ENCODE results near the gene LONRF2. TPM values are rescaled to one million over a fixed set of nuclear protein-coding genes. Genes with fewer than 3 reads are reported as not detected.

Gene LONRF2
- total RNA-seq, 1 experiment from 2014 or later: 3.5 TPM

DNA sequence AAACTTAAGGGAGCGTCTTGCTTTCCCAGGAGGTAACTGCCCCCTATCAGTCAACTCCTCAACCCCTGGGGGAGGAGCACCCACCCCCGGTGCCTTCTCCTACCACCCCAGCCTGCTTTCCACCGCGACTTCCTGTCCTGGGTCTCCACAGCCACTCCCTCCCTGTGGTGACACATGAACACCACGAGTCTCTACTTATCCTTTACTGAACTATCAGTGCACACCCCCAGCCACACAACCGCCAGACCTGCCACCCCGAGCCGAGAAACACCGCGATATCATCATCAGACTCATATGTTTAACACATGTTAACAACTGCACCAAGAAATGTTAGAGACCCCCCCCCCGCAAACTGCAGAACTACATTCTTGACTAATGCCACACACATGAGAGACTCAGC is 43.3 kb downstream of the LONRF2 start:
- no peak overlapping the region for H3K27ac ChIP-seq (ENCODE audit: low read depth, low read length, poor library complexity, severe bottlenecking)
- CTCF ChIA-PET: no interaction called here
- H3K4me1 ChIP-seq (ENCODE audit: insufficient read depth, low read length, poor library complexity, severe bottlenecking): peaks cover 17% of the 10 kb centered on the region
- intact Hi-C loops (cut with micrococcal nuclease; ENCODE audit: unreplicated experiment): no loop called here
- TF ChIP-seq, protein P1, sequence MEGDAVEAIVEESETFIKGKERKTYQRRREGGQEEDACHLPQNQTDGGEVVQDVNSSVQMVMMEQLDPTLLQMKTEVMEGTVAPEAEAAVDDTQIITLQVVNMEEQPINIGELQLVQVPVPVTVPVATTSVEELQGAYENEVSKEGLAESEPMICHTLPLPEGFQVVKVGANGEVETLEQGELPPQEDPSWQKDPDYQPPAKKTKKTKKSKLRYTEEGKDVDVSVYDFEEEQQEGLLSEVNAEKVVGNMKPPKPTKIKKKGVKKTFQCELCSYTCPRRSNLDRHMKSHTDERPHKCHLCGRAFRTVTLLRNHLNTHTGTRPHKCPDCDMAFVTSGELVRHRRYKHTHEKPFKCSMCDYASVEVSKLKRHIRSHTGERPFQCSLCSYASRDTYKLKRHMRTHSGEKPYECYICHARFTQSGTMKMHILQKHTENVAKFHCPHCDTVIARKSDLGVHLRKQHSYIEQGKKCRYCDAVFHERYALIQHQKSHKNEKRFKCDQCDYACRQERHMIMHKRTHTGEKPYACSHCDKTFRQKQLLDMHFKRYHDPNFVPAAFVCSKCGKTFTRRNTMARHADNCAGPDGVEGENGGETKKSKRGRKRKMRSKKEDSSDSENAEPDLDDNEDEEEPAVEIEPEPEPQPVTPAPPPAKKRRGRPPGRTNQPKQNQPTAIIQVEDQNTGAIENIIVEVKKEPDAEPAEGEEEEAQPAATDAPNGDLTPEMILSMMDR (conservative IDR thresholded peaks at IDR 0.05; ENCODE audit: low read depth, low read length): no peak
- no peak for TF ChIP-seq EZH2 (IDR thresholded peaks at IDR 0.05; ENCODE audit: borderline replicate concordance, low read depth, low read length, poor library complexity, severe bottlenecking)
- no peak for DNase-seq (ENCODE audit: low spot score)
- H3K9me3 ChIP-seq (ENCODE audit: low read depth, low read length, poor library complexity, severe bottlenecking): no peaks in the 10 kb centered on the region
- BruUV-seq (replicated peaks): no TSS peak
- H3K36me3 ChIP-seq (ENCODE audit: insufficient read depth, low read length, poor library complexity, severe bottlenecking): no peaks in the 10 kb centered on the region
- POLR2A ChIA-PET (ENCODE audit: low non-redundant PET): no interaction called here
- no peak overlapping the region for H3K4me3 ChIP-seq (ENCODE audit: low read depth, low read length, poor library complexity, severe bottlenecking)
- no peaks in the 10 kb centered on the region for H3K27me3 ChIP-seq (replicated peaks; ENCODE audit: insufficient read depth, low read depth, low read length, poor library complexity)

DNA sequence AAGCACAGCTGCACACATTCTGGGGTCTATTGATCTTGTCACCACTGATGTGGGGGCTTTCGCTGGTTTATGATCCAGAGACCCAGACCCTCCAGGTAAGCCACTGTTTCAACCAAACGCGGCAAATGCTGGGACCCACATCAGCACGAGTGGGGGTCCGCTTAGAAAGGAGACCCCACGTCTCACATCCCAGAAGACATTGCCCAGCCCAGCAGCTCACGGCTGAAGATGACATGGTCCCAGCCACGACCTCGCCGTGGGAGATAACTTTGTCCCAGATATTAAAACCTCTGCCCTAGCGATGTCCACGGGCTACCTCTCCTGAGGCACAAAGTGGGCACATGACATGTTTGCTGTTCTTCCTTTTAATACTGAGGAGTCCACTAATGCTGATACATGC is 43.8 kb downstream of the LONRF2 start:
- H3K4me3 ChIP-seq (ENCODE audit: low read depth, low read length, poor library complexity, severe bottlenecking): no peak overlapping the region
- peaks cover 17% of the 10 kb centered on the region for H3K4me1 ChIP-seq (ENCODE audit: insufficient read depth, low read length, poor library complexity, severe bottlenecking)
- H3K27ac ChIP-seq (ENCODE audit: low read depth, low read length, poor library complexity, severe bottlenecking): no peak overlapping the region
- no peaks in the 10 kb centered on the region for H3K27me3 ChIP-seq (replicated peaks; ENCODE audit: insufficient read depth, low read depth, low read length, poor library complexity)
- no peak for DNase-seq (ENCODE audit: low spot score)
- no peaks in the 10 kb centered on the region for H3K36me3 ChIP-seq (ENCODE audit: insufficient read depth, low read length, poor library complexity, severe bottlenecking)
- TF ChIP-seq, protein P1 (conservative IDR thresholded peaks at IDR 0.05; ENCODE audit: low read depth, low read length): no peak
- no peak for TF ChIP-seq EZH2 (IDR thresholded peaks at IDR 0.05; ENCODE audit: borderline replicate concordance, low read depth, low read length, poor library complexity, severe bottlenecking)
- intact Hi-C loops (cut with micrococcal nuclease; ENCODE audit: unreplicated experiment): no loop called here
- ChIA-PET POLR2A (ENCODE audit: low non-redundant PET) (no interaction called here), CTCF (no interaction called here)
- H3K9me3 ChIP-seq (ENCODE audit: low read depth, low read length, poor library complexity, severe bottlenecking): no peaks in the 10 kb centered on the region
- no TSS peak for BruUV-seq (replicated peaks)

DNA sequence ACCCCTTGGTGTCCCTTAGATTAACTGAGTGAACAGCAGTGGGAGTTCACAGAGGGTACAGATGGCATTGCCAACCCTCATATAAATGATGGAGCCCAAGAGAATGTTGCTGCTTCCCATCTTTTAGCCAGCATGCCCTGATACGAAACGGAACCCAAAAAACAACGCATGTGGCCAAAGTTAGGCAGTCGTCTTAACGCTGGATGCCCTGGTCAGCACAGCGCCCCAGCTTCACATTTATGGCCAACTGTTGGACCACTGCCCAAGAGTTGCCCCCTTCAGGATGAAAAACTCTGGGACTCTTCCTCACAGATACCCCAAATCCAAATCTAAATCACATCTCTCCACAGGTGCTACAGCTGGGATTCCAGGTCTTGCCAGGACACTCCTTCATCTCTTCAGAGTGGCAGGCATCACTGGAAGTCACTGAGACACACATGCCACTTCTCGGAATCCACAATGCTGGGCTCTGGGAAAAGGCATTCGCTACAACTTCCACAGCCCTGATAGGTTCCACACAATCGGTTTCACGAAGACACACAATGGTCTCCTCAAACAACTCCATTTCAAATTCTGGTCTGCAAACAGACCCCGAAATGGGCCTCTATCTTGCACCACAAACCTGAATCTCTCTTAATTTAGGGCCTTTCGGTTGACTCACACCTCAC is 44.6 kb downstream of the LONRF2 start:
- TF ChIP-seq, protein P1 (conservative IDR thresholded peaks at IDR 0.05; ENCODE audit: low read depth, low read length): no peak
- no peak for TF ChIP-seq EZH2 (IDR thresholded peaks at IDR 0.05; ENCODE audit: borderline replicate concordance, low read depth, low read length, poor library complexity, severe bottlenecking)
- no peaks in the 10 kb centered on the region for H3K36me3 ChIP-seq (ENCODE audit: insufficient read depth, low read length, poor library complexity, severe bottlenecking)
- no peak overlapping the region for H3K4me3 ChIP-seq (ENCODE audit: low read depth, low read length, poor library complexity, severe bottlenecking)
- peaks cover 17% of the 10 kb centered on the region for H3K4me1 ChIP-seq (ENCODE audit: insufficient read depth, low read length, poor library complexity, severe bottlenecking)
- no peaks in the 10 kb centered on the region for H3K27me3 ChIP-seq (replicated peaks; ENCODE audit: insufficient read depth, low read depth, low read length, poor library complexity)
- no peak for DNase-seq (ENCODE audit: low spot score)
- intact Hi-C loops (cut with micrococcal nuclease; ENCODE audit: unreplicated experiment): no loop called here
- H3K27ac ChIP-seq (ENCODE audit: low read depth, low read length, poor library complexity, severe bottlenecking): no peak overlapping the region
- ChIA-PET CTCF (no interaction called here), POLR2A (ENCODE audit: low non-redundant PET) (no interaction called here)
- BruUV-seq (replicated peaks): no TSS peak
- H3K9me3 ChIP-seq (ENCODE audit: low read depth, low read length, poor library complexity, severe bottlenecking): no peaks in the 10 kb centered on the region
